GM11168 (cell line): Measurements from ENCODE around the gene NECTIN1.

ENCODE experiments used
- in situ Hi-C: fragments of 300-500 bp; cut with MboI; formaldehyde crosslinking; loops from one replicate; pipeline ENCODE4 v1.12.0; 2022; ENCODE audit warnings: low sequenced_read_pairs; ENCODE audit not compliant: unreplicated experiment

Gene NECTIN1

DNA sequence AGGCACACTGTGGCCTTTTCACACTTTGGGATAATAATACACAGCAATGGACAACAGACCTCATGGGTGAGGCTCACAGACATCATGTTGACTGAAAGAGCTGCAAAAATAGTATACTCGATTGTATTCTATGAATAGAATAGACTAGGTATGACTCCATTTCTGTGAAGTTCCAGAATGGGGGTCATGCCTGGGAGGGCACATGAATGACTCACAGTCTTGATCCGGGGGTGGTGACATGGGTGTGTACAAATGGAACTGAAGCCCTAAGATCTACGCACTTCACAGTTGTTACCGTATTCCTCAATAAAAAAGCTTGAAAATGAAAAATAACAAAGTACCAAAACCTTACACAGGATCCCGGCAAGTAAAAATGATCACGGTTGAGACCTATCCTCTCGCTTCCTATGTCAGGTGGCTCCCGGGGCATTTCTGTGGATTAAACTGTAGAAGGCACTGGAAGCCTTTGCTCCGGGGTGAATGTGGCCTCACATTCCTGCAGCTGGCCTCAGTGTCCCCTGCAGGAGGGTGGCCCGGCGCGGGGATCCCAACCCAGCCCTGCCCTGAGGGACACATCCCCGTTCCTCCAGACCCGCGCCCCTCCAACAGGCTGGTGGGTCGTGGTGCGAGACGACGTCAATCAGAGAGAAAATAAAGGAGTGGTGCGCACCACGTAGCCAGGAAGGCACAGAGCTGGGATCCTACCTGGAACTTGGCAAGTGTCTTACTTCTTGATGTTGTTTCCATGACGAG lies 75.9 kb downstream of the NECTIN1 start:
- in situ Hi-C loops: loop anchor here (10.0 kb wide), 1 partner anchor 462 kb away; no protein-coding TSS in a partner anchor

DNA sequence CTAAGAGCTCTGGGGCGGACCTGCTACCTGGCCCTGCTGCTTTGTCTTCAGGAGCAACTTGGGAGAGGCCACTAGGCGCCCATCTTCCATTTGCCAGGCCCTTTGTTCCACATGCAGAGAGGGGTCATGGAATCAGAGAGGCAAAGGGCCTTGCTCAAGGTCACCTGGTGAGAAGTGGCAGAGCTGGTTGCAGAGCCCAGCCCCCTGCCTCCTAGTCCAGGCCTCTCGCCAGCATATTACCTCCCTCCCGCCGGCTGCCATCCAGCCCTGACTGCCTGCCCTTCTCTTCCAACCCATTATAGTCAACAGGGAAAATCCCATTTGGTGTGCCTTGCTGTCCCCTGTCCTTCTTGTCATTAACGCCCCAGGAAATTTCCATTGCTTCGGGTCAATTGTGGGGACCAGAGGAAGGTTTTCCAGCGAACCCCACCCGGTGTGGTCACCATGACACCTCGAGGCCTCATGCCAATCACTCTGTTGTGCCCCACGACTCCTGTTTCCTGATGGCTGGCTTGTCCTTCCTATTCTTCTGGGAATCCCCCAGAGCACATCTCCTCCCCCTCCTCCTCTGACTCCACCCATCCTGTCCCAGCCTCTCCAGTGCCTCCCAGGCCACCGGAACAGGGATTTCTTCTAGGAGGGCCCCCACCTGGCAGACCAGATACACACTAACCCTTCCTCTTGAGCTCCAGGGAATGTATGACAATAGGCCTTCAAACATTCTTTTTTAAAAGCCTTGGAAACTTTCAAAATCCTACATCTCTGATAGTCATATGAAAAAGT lies 77.0 kb downstream of the NECTIN1 start:
- in situ Hi-C loops: loop anchor here (10.0 kb wide), 1 partner anchor 463 kb away; no protein-coding TSS in a partner anchor

DNA sequence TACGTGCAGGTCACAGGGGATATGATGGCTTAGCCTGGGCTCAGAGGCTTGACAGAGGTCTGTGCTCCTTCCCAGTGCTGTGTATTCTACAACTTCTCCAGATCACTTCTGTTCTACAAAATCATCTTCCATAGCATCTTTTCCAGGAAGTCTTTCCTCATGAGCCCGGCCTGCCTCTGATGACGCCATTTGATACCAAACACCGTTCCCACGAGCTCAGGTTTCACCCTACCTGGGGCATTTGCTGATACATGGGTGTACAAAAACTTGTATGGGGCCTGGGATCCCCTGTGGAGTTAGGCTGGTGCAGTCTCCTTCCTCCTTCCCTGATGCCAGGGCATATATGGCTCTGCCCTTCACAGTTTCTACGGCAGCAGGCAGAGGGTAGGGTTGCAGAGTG lies 78.7 kb downstream of the NECTIN1 start:
- in situ Hi-C loops: loop anchor here (10.0 kb wide), 1 partner anchor 465 kb away; no protein-coding TSS in a partner anchor

GRCh38 chr11:119647254-119647653 lies 81.7 kb downstream of the NECTIN1 start:
- in situ Hi-C loops: no loop called here

GRCh38 chr11:119645018-119645417 lies 84.0 kb downstream of the NECTIN1 start:
- in situ Hi-C loops: no loop called here

DNA sequence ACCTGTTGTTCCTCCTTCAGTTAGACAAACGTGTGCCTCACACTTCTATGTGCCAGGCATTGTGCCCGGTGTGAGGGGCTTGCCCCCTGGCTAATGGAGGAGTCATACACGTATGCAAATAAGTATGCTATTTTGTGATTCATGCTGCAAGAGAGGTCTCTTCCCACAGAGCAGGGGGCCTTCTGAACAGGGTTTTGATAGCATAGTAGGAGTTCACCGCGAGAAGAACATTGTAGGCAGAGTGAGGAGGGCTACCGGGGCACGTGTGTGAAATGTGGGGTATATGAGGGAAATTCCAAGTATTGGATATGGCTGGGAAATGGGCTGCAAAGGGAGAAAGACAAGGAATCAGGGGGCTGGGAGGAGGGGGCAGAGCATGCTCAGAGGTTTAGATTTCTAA lies 84.5 kb downstream of the NECTIN1 start:
- in situ Hi-C loops: no loop called here

GRCh38 chr11:119643876-119644225 lies 85.1 kb downstream of the NECTIN1 start:
- in situ Hi-C loops: no loop called here

DNA sequence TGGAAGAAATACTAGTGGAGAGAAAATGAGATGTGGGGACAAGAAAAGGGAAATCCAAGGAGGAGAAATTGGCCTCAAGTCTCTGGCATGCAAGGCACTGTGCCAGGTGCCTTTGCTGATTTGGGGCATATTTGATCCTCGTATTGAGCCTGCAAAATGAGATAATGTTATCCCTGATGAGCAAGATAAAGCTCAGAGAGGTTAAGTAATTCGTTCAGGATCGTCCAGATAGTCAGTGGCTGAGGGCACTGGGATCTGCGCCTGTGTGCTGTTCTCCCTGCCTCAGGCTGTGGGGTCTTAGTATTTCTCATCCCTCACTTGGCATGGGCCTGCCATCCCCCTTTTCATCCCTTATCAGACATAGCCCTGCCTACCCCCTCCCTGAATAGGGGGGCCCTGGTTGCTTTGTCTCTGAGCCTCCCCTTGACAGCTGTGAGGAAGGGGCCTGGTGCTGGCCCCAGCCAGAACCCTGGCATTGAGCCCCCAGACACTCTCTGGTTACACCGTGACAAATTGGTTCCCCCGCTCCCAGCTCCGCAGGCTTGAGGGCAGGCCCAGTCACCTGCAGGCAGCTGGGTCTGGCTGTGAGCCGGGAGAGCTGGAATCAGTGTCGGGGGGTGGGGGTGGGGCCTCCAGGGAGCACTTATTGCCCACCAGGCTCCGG lies 85.7 kb downstream of the NECTIN1 start:
- in situ Hi-C loops: no loop called here

- in situ Hi-C loops: no loop called here
These were observed 86.8 kb downstream of the NECTIN1 start for GRCh38 chr11:119641983-119642745.

- in situ Hi-C loops: no loop called here
These were observed 88.5 kb downstream of the NECTIN1 start for GRCh38 chr11:119640541-119640940.

DNA sequence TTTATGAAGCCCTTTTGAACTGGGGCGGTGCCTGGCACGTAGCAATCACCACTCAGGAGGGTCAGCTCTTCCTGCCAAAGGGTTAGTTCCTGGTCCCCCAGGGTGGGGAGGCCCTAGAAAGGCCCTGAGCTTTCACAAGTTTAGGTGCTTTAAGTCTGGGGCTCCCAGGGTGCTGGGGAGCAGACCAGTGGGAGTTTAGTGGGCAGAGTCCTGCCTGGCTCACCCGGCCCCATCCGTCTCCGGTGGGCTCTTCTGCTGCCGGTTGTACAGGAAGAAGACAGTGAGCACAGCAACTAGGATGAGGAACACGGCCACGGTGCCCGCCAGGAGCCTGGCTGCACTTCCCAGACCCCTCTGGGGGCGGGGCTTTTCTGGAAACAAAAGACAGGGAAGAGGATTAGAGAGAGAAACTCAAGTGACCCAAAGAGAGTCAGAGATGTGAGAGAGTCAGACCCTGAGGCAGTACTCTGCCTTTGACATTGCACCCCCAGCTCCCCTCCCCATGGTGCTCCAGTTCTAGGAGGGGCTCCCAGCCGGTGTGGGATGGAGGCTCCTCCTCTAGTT lies 89.3 kb downstream of the NECTIN1 start:
- in situ Hi-C loops: no loop called here

- in situ Hi-C loops: no loop called here
These were observed 90.1 kb downstream of the NECTIN1 start for GRCh38 chr11:119638851-119639250.

DNA sequence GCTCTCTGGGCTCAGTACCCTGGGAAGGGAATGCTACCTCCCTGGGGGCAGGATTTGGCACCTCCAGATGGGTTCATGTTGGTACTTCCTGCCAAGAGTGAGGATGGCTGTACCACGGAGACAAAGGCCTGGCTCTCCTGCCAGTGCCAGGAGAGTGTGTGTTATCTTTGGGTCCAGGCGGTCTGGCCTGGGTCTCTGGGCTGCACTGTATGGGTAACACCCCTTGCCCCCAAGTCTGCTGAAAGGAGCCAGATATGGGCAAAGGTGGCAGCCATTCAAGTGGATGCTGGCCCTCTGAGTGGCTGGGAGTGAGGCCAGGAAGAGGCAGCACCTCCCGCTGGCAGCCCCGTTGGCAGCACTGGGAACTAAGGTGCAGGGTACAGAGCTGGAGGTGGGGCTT lies 91.5 kb downstream of the NECTIN1 start:
- in situ Hi-C loops: no loop called here

- in situ Hi-C loops: no loop called here
These were observed 93.2 kb downstream of the NECTIN1 start for GRCh38 chr11:119635776-119636175.

DNA sequence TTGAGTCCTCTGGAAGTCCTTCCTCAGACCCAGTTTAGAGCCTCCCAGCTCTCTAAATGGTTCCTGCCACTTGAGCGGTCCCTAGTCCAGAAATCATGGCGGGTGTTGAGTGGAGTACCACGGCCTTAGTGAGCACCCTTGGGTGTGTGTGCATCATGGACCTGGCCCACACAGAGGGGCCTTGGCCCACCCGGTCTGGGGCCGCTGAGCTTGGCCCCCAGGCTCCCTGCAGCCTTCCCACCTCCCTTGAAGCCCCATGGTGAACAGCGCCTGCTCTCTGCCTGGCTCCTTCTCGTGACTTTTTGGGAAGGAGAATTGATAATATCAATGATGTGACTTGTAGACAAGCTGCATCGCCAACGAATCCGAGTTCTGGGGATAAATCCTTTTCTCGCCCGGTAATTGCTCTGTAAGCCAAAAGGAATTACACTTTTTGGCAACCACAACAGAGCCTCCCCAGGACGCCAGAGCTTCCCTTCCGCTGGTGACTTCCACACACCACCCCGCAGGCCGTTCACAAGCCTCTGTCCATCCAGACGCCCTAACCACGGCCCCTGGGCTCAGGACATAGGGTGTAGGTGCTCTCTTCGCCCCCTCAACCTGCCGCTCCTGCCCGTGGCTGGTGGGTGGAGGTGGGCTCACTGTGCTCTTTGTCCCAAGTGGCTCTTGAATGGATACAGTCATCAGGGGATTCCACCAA lies 93.8 kb downstream of the NECTIN1 start:
- in situ Hi-C loops: no loop called here

- in situ Hi-C loops: no loop called here
These were observed 94.7 kb downstream of the NECTIN1 start for GRCh38 chr11:119634301-119634700.

- in situ Hi-C loops: no loop called here
These were observed 99.0 kb downstream of the NECTIN1 start for GRCh38 chr11:119629834-119630624.

GRCh38 chr11:119629085-119629484 lies 99.9 kb downstream of the NECTIN1 start:
- in situ Hi-C loops: no loop called here

DNA sequence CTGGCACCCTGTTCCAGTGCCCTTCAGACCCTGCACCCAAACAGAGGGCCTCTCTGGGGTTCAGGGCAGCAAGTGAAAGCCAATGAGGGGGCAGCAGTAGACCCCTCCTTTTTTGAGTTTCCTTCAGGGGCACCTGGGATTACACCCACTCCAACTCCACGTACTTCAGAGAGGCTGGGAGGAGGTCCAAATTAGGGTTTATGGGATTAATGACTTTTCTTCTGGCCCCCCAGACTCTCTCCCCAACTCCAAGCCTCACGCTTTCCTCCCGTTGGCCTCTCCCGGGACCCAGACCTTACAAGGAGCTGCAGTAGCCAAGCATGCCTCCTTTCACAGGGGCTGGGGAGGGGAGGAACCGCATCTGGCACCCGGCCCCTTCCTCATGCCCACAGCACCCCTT lies 101.7 kb downstream of the NECTIN1 start:
- in situ Hi-C loops: no loop called here
